H9 (cell line): ENCODE data around the gene RPS15. TPM values are rescaled to one million over a fixed set of nuclear protein-coding genes. Genes with fewer than 3 reads are reported as not detected.

Source experiments
- DNase-seq: peaks from one replicate; pipeline ENCODE4 v3.0.0-alpha.2; 2017
- H2AFZ ChIP-seq: one replicate; pipeline ENCODE4 v1.6.1; 2013; ENCODE audit warnings: mild to moderate bottlenecking, low read length, control low read depth, moderate library complexity
- H2AK5ac ChIP-seq: 2 replicates; pipeline ENCODE4 v1.6.1; 2013; ENCODE audit warnings: low read length, control low read depth, mixed read lengths; ENCODE audit not compliant: insufficient read length
- H2BK120ac ChIP-seq: one replicate; pipeline ENCODE4 v1.6.1; 2013; ENCODE audit warnings: low read depth, mild to moderate bottlenecking, low read length, control low read depth, inconsistent platforms; ENCODE audit not compliant: poor library complexity, severe bottlenecking
- H2BK12ac ChIP-seq: 2 replicates; pipeline ENCODE4 v1.6.1; 2013; ENCODE audit warnings: low read length, control low read depth, mixed read lengths, low read depth; ENCODE audit not compliant: insufficient read length
- H2BK15ac ChIP-seq: 2 replicates; pipeline ENCODE4 v1.6.1; 2013; ENCODE audit warnings: low read depth, low read length, control low read depth
- H2BK20ac ChIP-seq: one replicate; pipeline ENCODE4 v1.6.1; 2013; ENCODE audit warnings: low read depth, mild to moderate bottlenecking, low read length, control low read depth, inconsistent platforms; ENCODE audit not compliant: poor library complexity, severe bottlenecking
- H2BK5ac ChIP-seq: 2 replicates; pipeline ENCODE4 v1.6.1; 2013; ENCODE audit warnings: low read length, control low read depth, mixed read lengths; ENCODE audit not compliant: insufficient read length
- H3K14ac ChIP-seq: 2 replicates; pipeline ENCODE4 v1.6.1; 2013; ENCODE audit warnings: low read length, control low read depth; ENCODE audit not compliant: insufficient read depth
- H3K18ac ChIP-seq: 2 replicates; pipeline ENCODE4 v1.6.1; 2013; ENCODE audit warnings: low read depth, mild to moderate bottlenecking, mixed read lengths, low read length, control low read depth; ENCODE audit not compliant: insufficient read length
- H3K23ac ChIP-seq: 2 replicates; pipeline ENCODE4 v1.6.1; 2013; ENCODE audit warnings: low read length, control low read depth, mixed read lengths, low read depth; ENCODE audit not compliant: insufficient read length
- H3K23me2 ChIP-seq: 2 replicates; pipeline ENCODE4 v1.6.1; 2013; ENCODE audit warnings: low read depth, mild to moderate bottlenecking, mixed read lengths, low read length, control low read depth; ENCODE audit not compliant: insufficient read length, poor library complexity, severe bottlenecking
- H3K27ac ChIP-seq: 2 replicates; pipeline ENCODE4 v1.5.1; 2013; ENCODE audit warnings: low read length, control low read depth, mixed read lengths, low read depth; ENCODE audit not compliant: insufficient read length
- H3K27me3 ChIP-seq: 2 replicates; pipeline ENCODE4 v1.6.1; 2013; ENCODE audit warnings: low read length, control low read depth, inconsistent platforms; ENCODE audit not compliant: insufficient read depth
- H3K4ac ChIP-seq: 2 replicates; pipeline ENCODE4 v1.6.1; 2013; ENCODE audit warnings: low read depth, mild to moderate bottlenecking, control low read depth, inconsistent platforms, low read length, moderate library complexity
- H3K4me1 ChIP-seq: 2 replicates; pipeline ENCODE4 v1.6.1; 2013; ENCODE audit warnings: low read length, control low read depth, inconsistent platforms; ENCODE audit not compliant: insufficient read depth
- H3K4me2 ChIP-seq: 2 replicates; pipeline ENCODE4 v1.6.1; 2013; ENCODE audit warnings: low read length, control low read depth, mixed read lengths; ENCODE audit not compliant: insufficient read length, insufficient read depth
- H3K56ac ChIP-seq: 2 replicates; pipeline ENCODE4 v1.6.1; 2013; ENCODE audit warnings: low read depth, mild to moderate bottlenecking, mixed read lengths, low read length, control low read depth; ENCODE audit not compliant: insufficient read length
- H3K79me1 ChIP-seq: 2 replicates; pipeline ENCODE4 v1.6.1; 2013; ENCODE audit warnings: low read depth, mild to moderate bottlenecking, moderate library complexity, low read length, control low read depth, inconsistent platforms; ENCODE audit not compliant: insufficient read depth, poor library complexity, severe bottlenecking
- H3K79me2 ChIP-seq: 2 replicates; pipeline ENCODE4 v1.6.1; 2013; ENCODE audit warnings: low read length, control low read depth, inconsistent platforms; ENCODE audit not compliant: insufficient read depth
- H3K9ac ChIP-seq: 2 replicates; pipeline ENCODE4 v1.6.1; 2013; ENCODE audit warnings: low read length, control low read depth, mixed read lengths; ENCODE audit not compliant: insufficient read length; ENCODE audit errors: extremely low read depth
- H3K9me3 ChIP-seq: one replicate; pipeline ENCODE4 v1.6.1; 2013; ENCODE audit warnings: low read depth, low read length, inconsistent platforms; ENCODE audit not compliant: control insufficient read depth
- H3T11ph ChIP-seq: one replicate; pipeline ENCODE4 v1.6.1; 2013; ENCODE audit warnings: mild to moderate bottlenecking, low read length, control low read depth, inconsistent platforms
- H4K20me1 ChIP-seq: one replicate; pipeline ENCODE4 v1.6.1; 2013; ENCODE audit not compliant: control insufficient read depth, insufficient read length, insufficient read depth
- H4K5ac ChIP-seq: 2 replicates; pipeline ENCODE4 v1.6.1; 2013; ENCODE audit warnings: low read depth, mild to moderate bottlenecking, mixed read lengths, low read length, control low read depth; ENCODE audit not compliant: insufficient read length
- H4K8ac ChIP-seq: replicated peaks from 2 replicates; pipeline ENCODE4 v1.6.1; 2013; ENCODE audit warnings: low read length, control low read depth, mixed read lengths, low read depth; ENCODE audit not compliant: insufficient read length
- H4K91ac ChIP-seq: 2 replicates; pipeline ENCODE4 v1.6.1; 2013; ENCODE audit warnings: low read depth, mild to moderate bottlenecking, moderate library complexity, mixed read lengths, low read length, control low read depth; ENCODE audit not compliant: insufficient read length
- H3K27ac Mint-ChIP-seq, 3 experiments: 2 replicates in 2 of 3; 3 replicates in 1 of 3; pipeline ENCODE4 v1.8.0; 2020 to 2021; ENCODE audit warnings: mixed read lengths in 3 of 3, mild to moderate bottlenecking in 1 of 3, moderate library complexity in 1 of 3
- H3K27me3 Mint-ChIP-seq: 2 replicates; pipeline ENCODE4 v1.8.0; 2021; ENCODE audit warnings: low read depth, mild to moderate bottlenecking, moderate library complexity, mixed read lengths
- H3K36me3 Mint-ChIP-seq, 3 experiments: 2 replicates in 2 of 3; 3 replicates in 1 of 3; pipeline ENCODE4 v1.8.0; 2020 to 2021; ENCODE audit warnings: low read depth in 3 of 3, mixed read lengths in 3 of 3; ENCODE audit not compliant: insufficient read depth in 1 of 3
- H3K4me1 Mint-ChIP-seq, 2 experiments: 2 replicates each; pipeline ENCODE4 v1.8.0; 2020; ENCODE audit warnings: mixed read lengths in 2 of 2
- H3K4me3 Mint-ChIP-seq, 2 experiments: 2 replicates in 1 of 2; 3 replicates in 1 of 2; pipeline ENCODE4 v1.8.0; 2020 to 2021; ENCODE audit warnings: mild to moderate bottlenecking in 2 of 2, mixed read lengths in 2 of 2, moderate library complexity in 1 of 2
- H3K9me3 Mint-ChIP-seq, 2 experiments: 2 replicates in 1 of 2; 3 replicates in 1 of 2; pipeline ENCODE4 v1.8.0; 2020; ENCODE audit warnings: mild to moderate bottlenecking in 2 of 2, mixed read lengths in 2 of 2, moderate library complexity in 1 of 2
- WGBS: extraction: QIAGEN DNeasy Blood & Tissue Kit; methylation state at CpG from one replicate; pipeline ENCODE4 v1.1.7; 2013; ENCODE audit warnings: missing lambda C conversion rate, low lambda C conversion rate, mixed read lengths; ENCODE audit not compliant: insufficient read length; ENCODE audit errors: extremely low coverage; 5-methylcytosine and 5-hydroxymethylcytosine counted together
- total RNA-seq: library from RNA; stranded (reverse); gene quantifications from 2 replicates; pipeline ENCODE4 v1.2.1, GENCODE V29; 2021
- TF ChIP-seq, protein P1 (sequence below): fragments of 200-600 bp; sonication (generic); conservative IDR thresholded peaks from 3 replicates; pipeline ENCODE4 v1.8.0; 2021; ENCODE audit warnings: antibody characterized with exemption, mild to moderate bottlenecking

Gene RPS15
- total RNA-seq, 1 experiment from 2014 or later, result 1,628 TPM

DNA sequence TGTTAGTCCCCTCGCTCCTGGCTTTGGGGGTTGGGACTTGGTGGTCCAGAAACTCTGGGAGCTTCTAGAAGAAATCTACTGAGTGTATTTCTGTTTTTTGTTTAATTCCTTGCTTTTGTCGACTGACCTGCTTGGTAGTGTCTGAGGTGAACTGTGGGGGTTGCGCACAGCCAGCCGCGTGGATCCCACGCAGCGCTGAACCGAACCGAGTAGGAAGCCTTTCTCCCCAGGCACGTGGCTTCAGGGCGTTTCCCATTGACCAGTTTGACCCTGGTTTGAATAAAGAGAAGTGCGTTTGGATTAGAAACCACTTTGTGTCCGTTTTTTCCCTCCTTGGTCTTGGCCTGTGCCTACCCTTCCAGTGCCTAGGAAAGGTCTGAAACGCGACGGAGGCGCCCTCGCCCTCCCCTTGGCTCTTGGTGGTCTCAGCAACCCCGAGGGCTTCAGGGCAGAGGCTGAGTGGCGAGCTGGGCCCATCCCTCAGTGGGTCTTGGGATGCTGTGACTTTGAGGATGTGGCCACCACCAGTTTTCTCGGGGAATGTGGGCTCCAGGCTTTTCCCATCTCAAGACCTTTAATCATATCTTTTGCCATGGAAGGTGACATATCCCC lies 2.7 kb upstream of the RPS15 start:
- no peaks in the 10 kb centered on the region for H3K9me3 Mint-ChIP-seq
- TF ChIP-seq, protein P1, sequence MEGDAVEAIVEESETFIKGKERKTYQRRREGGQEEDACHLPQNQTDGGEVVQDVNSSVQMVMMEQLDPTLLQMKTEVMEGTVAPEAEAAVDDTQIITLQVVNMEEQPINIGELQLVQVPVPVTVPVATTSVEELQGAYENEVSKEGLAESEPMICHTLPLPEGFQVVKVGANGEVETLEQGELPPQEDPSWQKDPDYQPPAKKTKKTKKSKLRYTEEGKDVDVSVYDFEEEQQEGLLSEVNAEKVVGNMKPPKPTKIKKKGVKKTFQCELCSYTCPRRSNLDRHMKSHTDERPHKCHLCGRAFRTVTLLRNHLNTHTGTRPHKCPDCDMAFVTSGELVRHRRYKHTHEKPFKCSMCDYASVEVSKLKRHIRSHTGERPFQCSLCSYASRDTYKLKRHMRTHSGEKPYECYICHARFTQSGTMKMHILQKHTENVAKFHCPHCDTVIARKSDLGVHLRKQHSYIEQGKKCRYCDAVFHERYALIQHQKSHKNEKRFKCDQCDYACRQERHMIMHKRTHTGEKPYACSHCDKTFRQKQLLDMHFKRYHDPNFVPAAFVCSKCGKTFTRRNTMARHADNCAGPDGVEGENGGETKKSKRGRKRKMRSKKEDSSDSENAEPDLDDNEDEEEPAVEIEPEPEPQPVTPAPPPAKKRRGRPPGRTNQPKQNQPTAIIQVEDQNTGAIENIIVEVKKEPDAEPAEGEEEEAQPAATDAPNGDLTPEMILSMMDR, result no peak
- Histone ChIP-seq H3K18ac (no peak overlapping the region), H3K23ac (no peak overlapping the region), H3K27me3 (no peaks in the 10 kb centered on the region), H3K14ac (no peak overlapping the region), H2BK12ac (no peak overlapping the region), H4K8ac (no peak overlapping the region), H3K56ac (no peak overlapping the region), H3K4me2 (no peak overlapping the region), H3K4ac (no peak overlapping the region), H3K79me1 (peaks cover 6% of the 10 kb centered on the region), H3T11ph (no peak overlapping the region), H2AFZ (no peak overlapping the region), H2BK20ac (no peak overlapping the region), H2BK5ac (no peak overlapping the region), H3K9ac (no peak overlapping the region), H3K79me2 (peaks cover 11% of the 10 kb centered on the region; the same call in 1 of the 2 replicates), H4K91ac (no peak overlapping the region), H2BK15ac (no peak overlapping the region), H2AK5ac (no peak overlapping the region), H3K4me1 (no peaks in the 10 kb centered on the region), H4K5ac (no peak overlapping the region), H4K20me1 (no peaks in the 10 kb centered on the region), H3K9me3 (no peaks in the 10 kb centered on the region), H3K23me2 (peaks cover 5% of the 10 kb centered on the region), H3K27ac (no peak overlapping the region), H2BK120ac (no peak overlapping the region)
- DNase-seq, result no peak
- H3K36me3 Mint-ChIP-seq, result peaks cover 23 to 57% (median 46%) of the 10 kb centered on the region in 3 experiments
- peaks cover 0 to 15% of the 10 kb centered on the region in 2 experiments for H3K4me1 Mint-ChIP-seq
- H3K27me3 Mint-ChIP-seq, result no peaks in the 10 kb centered on the region; the same call in 1 of the 2 replicates
- WGBS, result no CpG with 5 or more reads among the region's 21 CpGs
- H3K27ac Mint-ChIP-seq, result peak overlapping the region in 2 of 3 experiments; percentile 59 to 95; a peak in 2 of 7 replicates
- H3K4me3 Mint-ChIP-seq, result no peak overlapping the region; a peak in 1 of 5 replicates
